ENCODE results near the gene UBXN7.
"Not testable (repeated sequence)": the region's sequence is repeated elsewhere in the genome, so short reads cannot be mapped to it uniquely, and the experiment has no call there.

The UBXN7 gene

GRCh38 chr3:196360586-196360985, 71.6 kb downstream of the UBXN7 start:
- H3K27ac ChIP-seq = no peak overlapping the region
- TF ChIP-seq CTCF (IDR thresholded peaks at IDR 0.05) (no peak), ZFX (IDR thresholded peaks at IDR 0.05; ENCODE audit: borderline replicate concordance) (no peak)

- not testable (repeated sequence) for H3K27ac ChIP-seq
These were observed 73.7 kb downstream of the UBXN7 start for GRCh38 chr3:196358540-196358939.

DNA sequence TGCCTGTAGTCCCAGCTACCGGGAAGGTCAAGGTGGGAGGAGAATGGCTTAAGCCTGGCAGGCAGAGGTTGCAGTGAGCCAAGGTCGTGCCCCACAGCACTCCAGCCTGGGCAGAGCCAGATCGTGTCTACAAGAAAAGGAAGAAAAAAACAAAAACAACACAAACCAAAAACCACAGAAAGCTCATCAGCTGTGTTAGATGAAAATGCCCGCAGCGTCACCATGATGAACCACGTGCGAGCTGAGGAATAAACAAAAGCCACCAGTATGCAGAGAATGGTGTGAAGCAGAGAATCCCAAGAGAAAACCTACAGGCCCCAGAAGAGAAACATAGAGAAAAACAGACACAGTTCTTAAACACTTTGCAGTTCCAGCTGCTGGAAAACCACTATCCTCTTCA, 74.3 kb downstream of the UBXN7 start:
- TF ChIP-seq ZFX (IDR thresholded peaks at IDR 0.05; ENCODE audit: borderline replicate concordance) = no peak
- no peak for TF ChIP-seq CTCF (IDR thresholded peaks at IDR 0.05)

GRCh38 chr3:196356556-196356955, 75.7 kb downstream of the UBXN7 start:
- TF ChIP-seq ZFX (IDR thresholded peaks at IDR 0.05; ENCODE audit: borderline replicate concordance) (no peak), CTCF (IDR thresholded peaks at IDR 0.05) (no peak)
- H3K27ac ChIP-seq = no peak overlapping the region

More for the DNA sequence above, 74.3 kb downstream of the UBXN7 start:
- no peak overlapping the region for H3K27ac ChIP-seq

GRCh38 chr3:196355668-196356067, 76.6 kb downstream of the UBXN7 start:
- no peak for TF ChIP-seq ZFX (IDR thresholded peaks at IDR 0.05; ENCODE audit: borderline replicate concordance)
- TF ChIP-seq CTCF (IDR thresholded peaks at IDR 0.05) = no peak
- no peak overlapping the region for H3K27ac ChIP-seq

DNA sequence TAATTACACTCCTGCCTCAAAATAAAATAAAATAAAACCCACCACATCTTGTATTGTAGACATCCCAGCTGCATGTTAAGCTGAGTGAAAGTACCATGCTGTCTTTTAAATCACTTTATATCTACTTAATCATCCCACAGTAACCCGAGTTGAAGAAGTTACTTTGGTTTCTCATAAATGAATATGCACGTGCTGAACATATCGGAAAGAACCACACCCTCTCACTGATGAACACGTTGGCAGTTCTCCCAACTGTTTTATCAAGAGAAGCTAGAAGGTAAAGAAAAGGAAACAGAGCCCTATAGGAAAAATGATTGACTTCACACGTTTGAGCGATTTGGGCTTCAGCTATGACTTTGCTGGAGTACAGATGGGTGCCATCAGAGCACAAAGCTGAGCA, 78.1 kb downstream of the UBXN7 start:
- TF ChIP-seq ZFX (IDR thresholded peaks at IDR 0.05; ENCODE audit: borderline replicate concordance) (no peak), CTCF (IDR thresholded peaks at IDR 0.05) (no peak)
- no peak overlapping the region for H3K27ac ChIP-seq

DNA sequence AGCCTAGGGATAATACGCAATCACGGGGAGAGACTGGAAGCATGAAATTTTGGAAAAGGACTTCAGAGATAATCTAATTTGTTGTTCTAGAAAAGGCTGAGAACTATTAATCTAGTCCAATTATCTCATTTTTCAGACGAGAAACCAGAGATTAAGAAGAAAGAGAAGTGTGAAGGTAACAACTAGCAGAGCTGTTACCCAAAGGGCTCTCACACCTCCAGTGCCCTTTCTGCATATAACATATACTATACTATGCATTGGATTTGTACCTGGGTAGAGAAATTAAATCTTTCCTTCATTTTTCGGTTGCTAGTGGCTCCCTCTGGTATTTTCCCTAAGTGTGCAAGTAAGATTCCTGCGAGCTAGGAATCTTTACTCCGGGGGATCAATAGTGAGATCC, 80.7 kb downstream of the UBXN7 start:
- H3K27ac ChIP-seq = no peak overlapping the region
- TF ChIP-seq ZFX (IDR thresholded peaks at IDR 0.05; ENCODE audit: borderline replicate concordance) = no peak
- no peak for TF ChIP-seq CTCF (IDR thresholded peaks at IDR 0.05)

GRCh38 chr3:196350067-196350466, 82.2 kb downstream of the UBXN7 start:
- TF ChIP-seq ZFX (IDR thresholded peaks at IDR 0.05; ENCODE audit: borderline replicate concordance) (no peak), CTCF (IDR thresholded peaks at IDR 0.05) (no peak)
- H3K27ac ChIP-seq = no peak overlapping the region
